DND-41 (cell line): ENCODE data around the gene FNDC11.
A peak's percentile ranks its signal among the peaks of the same experiment; 100 is the strongest.

Experiments
- EZH2 ChIP-seq: IDR thresholded peaks from 3 replicates; pipeline ENCODE4 v1.6.1; 2012; ENCODE audit warnings: borderline replicate concordance, low read depth, mild to moderate bottlenecking, moderate library complexity, low read length, inconsistent platforms; ENCODE audit not compliant: severe bottlenecking
- TF ChIP-seq, protein P1 (sequence below): IDR thresholded peaks from 2 replicates; pipeline ENCODE4 v1.5.1; 2012; ENCODE audit warnings: borderline replicate concordance, low read length, moderate library complexity, mild to moderate bottlenecking; ENCODE audit not compliant: poor library complexity, severe bottlenecking; ENCODE audit errors: extremely low read depth

DNA sequence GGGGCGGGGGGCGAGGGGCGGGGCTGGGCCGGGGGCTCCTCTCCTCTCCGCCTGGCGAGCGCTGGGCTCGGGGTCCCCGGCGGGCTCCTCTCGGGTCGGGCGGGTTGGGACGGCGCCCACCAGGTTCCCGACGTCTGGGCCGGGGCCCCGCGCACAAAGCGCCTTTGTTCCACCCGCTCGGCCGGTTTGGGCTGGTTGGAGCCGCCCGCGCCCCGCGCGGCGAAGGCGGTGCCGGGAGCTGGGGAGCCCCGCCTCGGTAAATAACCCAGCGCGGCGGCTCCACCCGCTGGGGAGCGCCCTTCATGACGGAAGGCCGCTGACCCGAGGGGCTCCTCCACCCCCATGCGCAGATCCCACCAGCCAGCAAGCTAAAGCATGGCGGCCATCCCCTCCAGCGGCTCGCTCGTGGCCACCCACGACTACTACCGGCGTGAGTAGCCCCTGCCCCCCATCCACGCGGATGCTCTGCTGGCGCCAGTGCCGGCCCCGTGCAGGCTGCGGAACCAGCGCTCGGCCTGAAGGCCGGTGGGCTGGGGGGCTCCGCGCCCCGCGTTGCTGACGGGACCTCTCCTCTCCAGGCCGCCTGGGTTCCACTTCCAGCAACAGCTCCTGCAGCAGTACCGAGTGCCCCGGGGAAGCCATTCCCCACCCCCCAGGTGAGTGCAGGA, 32.9 kb upstream of the FNDC11 start:
- TF ChIP-seq, protein P1, sequence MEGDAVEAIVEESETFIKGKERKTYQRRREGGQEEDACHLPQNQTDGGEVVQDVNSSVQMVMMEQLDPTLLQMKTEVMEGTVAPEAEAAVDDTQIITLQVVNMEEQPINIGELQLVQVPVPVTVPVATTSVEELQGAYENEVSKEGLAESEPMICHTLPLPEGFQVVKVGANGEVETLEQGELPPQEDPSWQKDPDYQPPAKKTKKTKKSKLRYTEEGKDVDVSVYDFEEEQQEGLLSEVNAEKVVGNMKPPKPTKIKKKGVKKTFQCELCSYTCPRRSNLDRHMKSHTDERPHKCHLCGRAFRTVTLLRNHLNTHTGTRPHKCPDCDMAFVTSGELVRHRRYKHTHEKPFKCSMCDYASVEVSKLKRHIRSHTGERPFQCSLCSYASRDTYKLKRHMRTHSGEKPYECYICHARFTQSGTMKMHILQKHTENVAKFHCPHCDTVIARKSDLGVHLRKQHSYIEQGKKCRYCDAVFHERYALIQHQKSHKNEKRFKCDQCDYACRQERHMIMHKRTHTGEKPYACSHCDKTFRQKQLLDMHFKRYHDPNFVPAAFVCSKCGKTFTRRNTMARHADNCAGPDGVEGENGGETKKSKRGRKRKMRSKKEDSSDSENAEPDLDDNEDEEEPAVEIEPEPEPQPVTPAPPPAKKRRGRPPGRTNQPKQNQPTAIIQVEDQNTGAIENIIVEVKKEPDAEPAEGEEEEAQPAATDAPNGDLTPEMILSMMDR, result peak; percentile 29
- TF ChIP-seq EZH2, result no peak
